ENCODE results near the gene BRSK1. TPM values are rescaled to one million over a fixed set of nuclear protein-coding genes. Genes with fewer than 3 reads are reported as not detected.

BRSK1 gene
- total and polyA plus RNA-seq, 2 experiments from 2014 or later: 0.55 to 1.9 TPM

DNA sequence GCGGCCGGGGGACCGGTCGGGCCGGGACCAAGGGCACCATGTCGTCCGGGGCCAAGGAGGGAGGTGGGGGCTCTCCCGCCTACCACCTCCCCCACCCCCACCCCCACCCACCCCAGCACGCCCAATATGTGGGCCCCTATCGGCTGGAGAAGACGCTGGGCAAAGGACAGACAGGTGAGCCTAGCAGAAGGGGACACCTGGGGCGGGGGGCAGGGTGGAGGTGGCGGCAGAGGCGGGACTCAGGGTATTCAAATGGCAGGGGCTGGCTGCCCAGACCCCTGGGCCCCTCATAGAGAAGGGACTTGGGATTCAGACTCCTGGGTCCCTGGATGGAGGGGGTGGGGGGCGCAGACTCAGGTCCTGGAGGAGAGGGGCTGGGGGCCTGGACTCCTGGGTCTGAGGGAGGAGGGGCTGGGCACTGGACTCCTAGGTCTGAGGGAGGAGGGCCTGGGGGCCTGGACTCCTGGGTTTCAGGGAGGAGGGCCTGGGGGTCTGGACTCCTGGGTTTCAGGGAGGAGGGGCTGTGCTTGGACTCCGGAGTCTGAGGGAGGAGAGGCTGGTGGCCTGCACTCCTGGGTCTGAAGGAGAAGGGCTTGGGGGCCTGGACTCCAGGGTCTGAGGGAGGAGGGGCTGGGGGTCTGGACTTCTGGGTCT lies 735 bp downstream of the BRSK1 start:
- Histone ChIP-seq H2AFZ (no peak overlapping the region), H4K20me1 (ENCODE audit: insufficient read depth) (no peaks in the 10 kb centered on the region), H3K79me2 (ENCODE audit: insufficient read depth) (peaks cover 3% of the 10 kb centered on the region; the same call in 1 of the 2 replicates), H3K27me3 (replicated peaks; ENCODE audit: insufficient read depth) (no peaks in the 10 kb centered on the region), H3K4me1 (ENCODE audit: insufficient read depth) (no peaks in the 10 kb centered on the region), H3K9me3 (ENCODE audit: low read depth) (no peaks in the 10 kb centered on the region), H3K4me3 (peak overlapping the region; percentile 68), H3K9ac (peak overlapping the region; percentile 74), H3K9me2 (ENCODE audit: insufficient read depth) (no peaks in the 10 kb centered on the region), H3K4me2 (ENCODE audit: unreplicated experiment) (peak overlapping the region; percentile 40), H3K27ac (no peak overlapping the region), H3F3A (ENCODE audit: insufficient read depth) (peaks cover 6% of the 10 kb centered on the region; the same call in 1 of the 2 replicates), H3K36me3 (ENCODE audit: low read depth) (no peaks in the 10 kb centered on the region)
- TF ChIP-seq EZH2phosphoT487 (IDR thresholded peaks at IDR 0.05; ENCODE audit: insufficient read depth, low read depth) (no peak), EZH2 (IDR thresholded peaks at IDR 0.05; ENCODE audit: insufficient read depth, poor library complexity, severe bottlenecking) (no peak)
- no peak for DNase-seq
- in situ Hi-C loops (cut with MboI): no loop called here
- WGBS, 2 experiments (ENCODE audit: low coverage in 1 of 2, low lambda C conversion rate in 2 of 2, missing lambda C conversion rate in 2 of 2): 0 to 6% methylated on average over 1 to 16 of the region's 16 CpGs

- Histone ChIP-seq H3F3A (ENCODE audit: insufficient read depth) (peaks cover 6% of the 10 kb centered on the region; the same call in 1 of the 2 replicates), H3K4me2 (ENCODE audit: unreplicated experiment) (peak overlapping the region; percentile 40), H3K79me2 (ENCODE audit: insufficient read depth) (no peaks in the 10 kb centered on the region), H3K9ac (peak overlapping the region; percentile 74), H4K20me1 (ENCODE audit: insufficient read depth) (no peaks in the 10 kb centered on the region), H2AFZ (peak overlapping the region; percentile 22; the same call in 1 of the 2 replicates), H3K36me3 (ENCODE audit: low read depth) (no peaks in the 10 kb centered on the region), H3K4me1 (ENCODE audit: insufficient read depth) (no peaks in the 10 kb centered on the region), H3K27me3 (replicated peaks; ENCODE audit: insufficient read depth) (no peaks in the 10 kb centered on the region), H3K27ac (no peak overlapping the region), H3K9me3 (ENCODE audit: low read depth) (no peaks in the 10 kb centered on the region), H3K9me2 (ENCODE audit: insufficient read depth) (no peaks in the 10 kb centered on the region), H3K4me3 (peak overlapping the region; percentile 68)
- in situ Hi-C loops (cut with MboI): no loop called here
- DNase-seq: peak; percentile 36
- no peak for TF ChIP-seq EZH2phosphoT487 (IDR thresholded peaks at IDR 0.05; ENCODE audit: insufficient read depth, low read depth)
- no peak for TF ChIP-seq EZH2 (IDR thresholded peaks at IDR 0.05; ENCODE audit: insufficient read depth, poor library complexity, severe bottlenecking)
- WGBS, 2 experiments (ENCODE audit: low coverage in 1 of 2, low lambda C conversion rate in 2 of 2, missing lambda C conversion rate in 2 of 2): 27 to 40% methylated on average over 16 to 17 of the region's 18 CpGs
Measured at GRCh38 chr19:55285229-55285890, 1.6 kb downstream of the BRSK1 start.

- Histone ChIP-seq H3K4me3 (no peak overlapping the region), H3K9me2 (ENCODE audit: insufficient read depth) (no peaks in the 10 kb centered on the region), H3K9ac (no peak overlapping the region), H3K27ac (no peak overlapping the region), H3K27me3 (replicated peaks; ENCODE audit: insufficient read depth) (no peaks in the 10 kb centered on the region), H3K4me1 (ENCODE audit: insufficient read depth) (no peaks in the 10 kb centered on the region), H2AFZ (no peak overlapping the region), H3K9me3 (ENCODE audit: low read depth) (no peaks in the 10 kb centered on the region), H3F3A (ENCODE audit: insufficient read depth) (no peaks in the 10 kb centered on the region), H3K36me3 (ENCODE audit: low read depth) (no peaks in the 10 kb centered on the region), H3K4me2 (ENCODE audit: unreplicated experiment) (no peak overlapping the region), H3K79me2 (ENCODE audit: insufficient read depth) (no peaks in the 10 kb centered on the region), H4K20me1 (ENCODE audit: insufficient read depth) (no peaks in the 10 kb centered on the region)
- WGBS, 2 experiments (ENCODE audit: low coverage in 1 of 2, low lambda C conversion rate in 2 of 2, missing lambda C conversion rate in 2 of 2): 85 to 89% methylated on average over 16 to 21 of the region's 21 CpGs
- in situ Hi-C loops (cut with MboI): no loop called here
- TF ChIP-seq EZH2phosphoT487 (IDR thresholded peaks at IDR 0.05; ENCODE audit: insufficient read depth, low read depth): no peak
- no peak for DNase-seq
Measured at GRCh38 chr19:55287361-55288079, 3.7 kb downstream of the BRSK1 start.

GRCh38 chr19:55289117-55289796 lies 5.5 kb downstream of the BRSK1 start:
- Histone ChIP-seq H3K4me3 (no peak overlapping the region), H3K27me3 (replicated peaks; ENCODE audit: insufficient read depth) (no peaks in the 10 kb centered on the region), H3K4me2 (ENCODE audit: unreplicated experiment) (no peak overlapping the region), H4K20me1 (ENCODE audit: insufficient read depth) (no peaks in the 10 kb centered on the region), H3F3A (ENCODE audit: insufficient read depth) (no peaks in the 10 kb centered on the region), H3K4me1 (ENCODE audit: insufficient read depth) (no peaks in the 10 kb centered on the region), H3K9ac (no peak overlapping the region), H3K9me2 (ENCODE audit: insufficient read depth) (no peaks in the 10 kb centered on the region), H2AFZ (no peak overlapping the region), H3K36me3 (ENCODE audit: low read depth) (no peaks in the 10 kb centered on the region), H3K79me2 (ENCODE audit: insufficient read depth) (no peaks in the 10 kb centered on the region), H3K27ac (no peak overlapping the region), H3K9me3 (ENCODE audit: low read depth) (no peaks in the 10 kb centered on the region)
- peak; percentile 37 for DNase-seq
- in situ Hi-C loops (cut with MboI): no loop called here
- TF ChIP-seq EZH2phosphoT487 (IDR thresholded peaks at IDR 0.05; ENCODE audit: insufficient read depth, low read depth) (no peak), EZH2 (IDR thresholded peaks at IDR 0.05; ENCODE audit: insufficient read depth, poor library complexity, severe bottlenecking) (no peak)
- 89 to 92% methylated on average over 9 of the region's 9 CpGs for whole genome bisulfite sequencing, 2 experiments (ENCODE audit: low coverage in 1 of 2, low lambda C conversion rate in 2 of 2, missing lambda C conversion rate in 2 of 2)
